Activated T-helper 17 cell treated with anti-CD3 and anti-CD28 coated beads, Interleukin-2, amount 50 U/mL, for 72 hours (primary cell): ENCODE results near the gene EGFR. TPM values are rescaled to one million over a fixed set of nuclear protein-coding genes. Genes with fewer than 3 reads are reported as not detected.

ENCODE experiments used
- ATAC-seq: fragments of 150-1000 bp; cut with Tn5 transposase; replicated peaks from 2 replicates; pipeline ENCODE4 v1.10.0; 2021; ENCODE audit warnings: mild to moderate bottlenecking, moderate library complexity
- H3K27ac Mint-ChIP-seq: one replicate; pipeline ENCODE4 v1.8.0; 2022; ENCODE audit warnings: mixed read lengths
- H3K27me3 Mint-ChIP-seq: one replicate; pipeline ENCODE4 v1.8.0; 2022; ENCODE audit warnings: mixed read lengths
- H3K36me3 Mint-ChIP-seq: one replicate; pipeline ENCODE4 v1.8.0; 2022; ENCODE audit warnings: low read depth, mild to moderate bottlenecking, mixed read lengths
- H3K4me1 Mint-ChIP-seq: one replicate; pipeline ENCODE4 v1.8.0; 2022; ENCODE audit warnings: mixed read lengths
- H3K4me3 Mint-ChIP-seq: one replicate; pipeline ENCODE4 v1.8.0; 2022; ENCODE audit warnings: mild to moderate bottlenecking, mixed read lengths
- H3K9me3 Mint-ChIP-seq: one replicate; pipeline ENCODE4 v1.8.0; 2022; ENCODE audit warnings: mixed read lengths
- total RNA-seq, 2 donors: library from RNA; stranded (reverse); gene quantifications; one replicate each; pipeline ENCODE4 v1.2.3, GENCODE V29; 2022

Gene EGFR
- total RNA-seq, 2 donors from 2014 or later, result 0.02 TPM; not detected in 1

DNA sequence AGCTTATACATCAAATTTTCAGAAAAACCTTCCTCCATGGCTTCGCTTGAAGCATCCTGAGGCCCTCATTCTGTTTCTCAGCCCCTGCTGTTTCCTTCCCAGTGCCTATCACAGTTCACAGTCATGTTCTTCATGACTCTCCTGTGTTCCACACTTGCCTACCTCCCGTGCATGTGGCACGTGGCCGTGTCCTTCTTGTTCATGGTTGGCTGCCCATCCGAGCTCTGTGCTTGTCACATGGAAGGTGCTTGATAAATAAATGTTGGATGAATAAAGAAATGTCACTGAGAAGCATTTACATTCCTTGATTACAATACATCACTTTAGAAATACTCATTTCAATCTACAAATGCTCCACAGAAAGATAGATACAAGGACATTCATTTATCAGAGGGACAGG lies 23.7 kb upstream of the EGFR start:
- H3K9me3 Mint-ChIP-seq, result peaks cover 3% of the 10 kb centered on the region
- H3K4me3 Mint-ChIP-seq, result peak overlapping the region; percentile 31
- H3K27ac Mint-ChIP-seq, result peak overlapping the region; percentile 72
- no peaks in the 10 kb centered on the region for H3K36me3 Mint-ChIP-seq
- H3K4me1 Mint-ChIP-seq, result peaks cover 22% of the 10 kb centered on the region
- no peak for ATAC-seq
- H3K27me3 Mint-ChIP-seq, result peaks cover 13% of the 10 kb centered on the region

DNA sequence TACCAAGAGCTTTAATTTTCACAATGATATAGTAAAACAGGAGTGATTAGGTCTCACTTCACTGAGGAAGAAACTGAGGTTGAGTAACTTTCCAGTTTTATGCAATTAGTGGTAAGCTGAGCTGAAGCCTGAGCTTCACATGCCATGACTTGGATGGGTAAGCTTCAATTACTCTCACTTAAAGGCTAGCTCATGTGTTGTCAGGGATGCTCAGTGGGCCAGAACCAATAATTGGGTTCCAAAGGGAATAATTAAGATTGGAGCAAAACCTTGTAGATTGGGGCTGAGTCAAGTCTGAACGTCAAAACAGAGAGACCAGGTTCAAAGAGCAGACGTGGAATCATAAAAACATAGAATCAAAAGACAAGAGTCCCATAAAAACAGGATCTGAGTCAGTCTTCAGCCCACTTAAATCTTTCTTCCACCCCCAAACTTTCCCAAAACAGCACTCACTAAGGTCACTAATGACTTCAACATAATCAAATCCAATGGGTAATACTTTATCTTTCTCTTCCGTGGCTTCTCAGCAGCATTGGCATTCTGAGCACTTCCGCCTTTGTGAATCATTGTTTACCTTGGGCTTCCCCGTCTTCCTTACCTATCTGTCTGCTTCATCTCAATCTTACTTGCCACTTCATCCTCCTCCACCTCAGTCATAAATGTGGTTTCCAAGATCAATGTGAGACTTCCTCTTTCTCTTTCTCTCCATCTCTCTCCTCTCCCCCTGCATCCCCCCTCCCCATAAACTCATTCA lies 23.0 kb upstream of the EGFR start:
- Mint-ChIP-seq H3K4me1 (peaks cover 22% of the 10 kb centered on the region), H3K4me3 (peak overlapping the region; percentile 31), H3K9me3 (peaks cover 3% of the 10 kb centered on the region), H3K27me3 (peaks cover 7% of the 10 kb centered on the region), H3K36me3 (no peaks in the 10 kb centered on the region), H3K27ac (peak overlapping the region; percentile 72)
- ATAC-seq, result peak; percentile 93

DNA sequence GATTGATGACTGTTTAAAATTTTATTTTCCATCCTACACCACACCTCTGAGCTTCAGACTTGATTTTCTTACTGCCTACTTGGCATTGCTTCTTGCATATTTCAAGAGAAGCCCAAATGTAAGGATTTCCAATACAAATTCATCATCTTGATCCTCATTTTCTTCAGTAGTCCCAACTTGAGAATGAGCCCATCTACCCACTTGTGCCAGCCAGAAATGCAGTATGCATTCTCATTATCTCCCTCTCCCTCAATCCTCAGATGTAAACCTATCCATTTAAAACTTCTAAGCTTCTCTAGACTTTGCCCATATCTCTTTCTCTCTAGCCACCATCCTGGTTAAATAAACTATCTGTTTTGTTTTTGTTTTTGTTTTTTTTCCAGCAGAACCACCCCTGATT lies 22.4 kb upstream of the EGFR start:
- Mint-ChIP-seq H3K27ac (peak overlapping the region; percentile 72), H3K9me3 (no peaks in the 10 kb centered on the region), H3K27me3 (peaks cover 3% of the 10 kb centered on the region), H3K4me3 (peak overlapping the region; percentile 31), H3K4me1 (peaks cover 22% of the 10 kb centered on the region), H3K36me3 (no peaks in the 10 kb centered on the region)
- no peak for ATAC-seq

DNA sequence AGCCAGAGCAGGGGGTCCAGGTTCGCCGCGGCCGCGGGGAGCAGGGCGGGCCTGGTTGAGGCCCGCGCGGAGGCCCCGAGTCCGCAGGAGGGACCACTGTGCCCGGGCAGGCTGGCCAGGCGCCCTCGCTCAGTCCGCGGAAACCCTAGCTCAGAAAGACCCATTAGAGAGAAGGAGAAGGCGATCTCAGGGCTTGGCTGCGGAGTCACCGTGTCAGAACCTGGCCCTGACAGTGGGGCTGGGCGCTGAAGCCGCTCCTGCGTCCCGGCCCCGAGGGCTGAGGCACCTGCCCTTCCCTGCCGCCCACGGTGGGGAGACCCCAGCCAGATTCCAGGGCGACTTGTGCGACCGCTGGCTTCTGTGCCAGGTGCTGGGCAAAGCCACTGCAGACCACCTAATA lies 14.2 kb upstream of the EGFR start:
- no peaks in the 10 kb centered on the region for H3K9me3 Mint-ChIP-seq
- no peak for ATAC-seq

DNA sequence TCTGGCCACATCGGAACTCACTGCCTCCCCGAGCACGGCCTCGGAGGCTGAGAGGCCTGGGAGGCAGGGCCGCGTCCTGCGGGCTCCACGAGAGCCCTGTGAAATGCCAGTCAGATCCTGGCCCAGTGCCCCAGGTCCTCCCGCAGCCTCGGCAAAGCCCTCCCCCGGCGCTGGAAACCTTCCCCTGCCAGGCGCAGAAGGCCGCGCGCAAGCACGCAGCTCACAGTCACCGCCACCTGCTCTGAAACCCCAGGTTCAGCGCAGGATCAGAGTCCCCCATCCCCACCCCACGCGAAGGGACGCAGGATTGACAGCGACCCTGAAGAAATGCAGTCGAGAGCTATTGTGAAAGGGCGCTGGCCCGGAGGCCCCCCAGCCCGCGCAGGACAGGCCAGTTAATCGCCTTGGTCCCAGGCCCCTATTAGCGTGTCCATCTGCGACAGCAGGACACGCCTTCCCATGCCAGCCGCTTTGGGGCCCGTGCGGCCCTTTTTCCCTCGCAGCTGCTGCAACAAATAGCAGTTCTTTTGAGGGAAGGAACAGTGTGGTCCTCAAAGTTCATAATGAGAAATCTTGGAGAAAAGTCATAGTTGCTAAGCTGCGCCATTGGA lies 13.5 kb upstream of the EGFR start:
- H3K9me3 Mint-ChIP-seq, result no peaks in the 10 kb centered on the region
- H3K27me3 Mint-ChIP-seq, result peaks cover 20% of the 10 kb centered on the region
- H3K36me3 Mint-ChIP-seq, result no peaks in the 10 kb centered on the region
- H3K27ac Mint-ChIP-seq, result no peak overlapping the region
- no peak for ATAC-seq
- H3K4me3 Mint-ChIP-seq, result no peak overlapping the region
- no peaks in the 10 kb centered on the region for H3K4me1 Mint-ChIP-seq

More for the DNA sequence above, 14.2 kb upstream of the EGFR start:
- Mint-ChIP-seq H3K4me3 (no peak overlapping the region), H3K36me3 (no peaks in the 10 kb centered on the region), H3K27me3 (peaks cover 23% of the 10 kb centered on the region), H3K4me1 (no peaks in the 10 kb centered on the region), H3K27ac (no peak overlapping the region)

DNA sequence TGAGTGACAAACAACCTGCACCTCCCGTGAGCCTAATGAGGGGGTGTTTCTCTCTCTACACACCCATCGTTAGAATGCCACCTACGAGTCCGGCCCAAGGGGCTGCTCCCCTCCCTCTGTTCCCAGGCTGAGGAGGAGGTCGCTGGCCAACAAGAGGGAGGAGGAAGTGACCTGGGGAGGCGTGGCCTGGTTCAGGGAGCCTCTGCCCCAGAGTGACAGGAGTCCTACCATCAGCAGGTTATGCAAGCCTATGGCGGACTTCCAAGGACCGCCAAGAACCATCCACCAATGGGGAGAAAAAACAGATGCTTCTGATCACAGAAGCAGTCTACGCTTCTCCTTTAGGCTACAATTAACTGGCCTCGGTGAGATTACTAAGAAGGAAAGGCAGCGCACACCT lies 12.3 kb upstream of the EGFR start:
- Mint-ChIP-seq H3K4me1 (no peaks in the 10 kb centered on the region), H3K9me3 (no peaks in the 10 kb centered on the region), H3K27me3 (peaks cover 24% of the 10 kb centered on the region), H3K27ac (no peak overlapping the region), H3K36me3 (no peaks in the 10 kb centered on the region), H3K4me3 (no peak overlapping the region)
- no peak for ATAC-seq

DNA sequence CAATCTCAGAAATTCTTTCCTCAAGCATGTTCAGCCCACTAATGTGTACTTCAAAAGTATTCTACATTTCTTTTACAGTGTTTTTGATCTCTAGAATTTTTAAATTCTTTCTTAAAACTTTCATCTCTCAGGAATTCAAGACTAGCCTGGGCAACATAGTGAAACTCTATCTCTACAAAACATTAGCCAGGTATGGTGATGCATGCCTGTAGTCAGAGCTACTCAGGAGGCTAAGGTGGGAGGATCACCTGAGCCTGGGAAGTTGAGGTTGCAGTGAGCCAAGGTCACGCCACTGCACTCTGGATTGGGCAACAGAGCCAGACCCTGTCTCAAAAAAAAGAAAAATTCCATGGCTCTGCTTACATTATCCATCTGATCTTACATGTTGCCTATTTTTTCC lies 5.0 kb upstream of the EGFR start:
- H3K27ac Mint-ChIP-seq, result no peak overlapping the region
- no peak overlapping the region for H3K4me3 Mint-ChIP-seq
- no peaks in the 10 kb centered on the region for H3K36me3 Mint-ChIP-seq
- no peaks in the 10 kb centered on the region for H3K4me1 Mint-ChIP-seq
- no peak for ATAC-seq
- peaks cover 42% of the 10 kb centered on the region for H3K27me3 Mint-ChIP-seq
- no peaks in the 10 kb centered on the region for H3K9me3 Mint-ChIP-seq

DNA sequence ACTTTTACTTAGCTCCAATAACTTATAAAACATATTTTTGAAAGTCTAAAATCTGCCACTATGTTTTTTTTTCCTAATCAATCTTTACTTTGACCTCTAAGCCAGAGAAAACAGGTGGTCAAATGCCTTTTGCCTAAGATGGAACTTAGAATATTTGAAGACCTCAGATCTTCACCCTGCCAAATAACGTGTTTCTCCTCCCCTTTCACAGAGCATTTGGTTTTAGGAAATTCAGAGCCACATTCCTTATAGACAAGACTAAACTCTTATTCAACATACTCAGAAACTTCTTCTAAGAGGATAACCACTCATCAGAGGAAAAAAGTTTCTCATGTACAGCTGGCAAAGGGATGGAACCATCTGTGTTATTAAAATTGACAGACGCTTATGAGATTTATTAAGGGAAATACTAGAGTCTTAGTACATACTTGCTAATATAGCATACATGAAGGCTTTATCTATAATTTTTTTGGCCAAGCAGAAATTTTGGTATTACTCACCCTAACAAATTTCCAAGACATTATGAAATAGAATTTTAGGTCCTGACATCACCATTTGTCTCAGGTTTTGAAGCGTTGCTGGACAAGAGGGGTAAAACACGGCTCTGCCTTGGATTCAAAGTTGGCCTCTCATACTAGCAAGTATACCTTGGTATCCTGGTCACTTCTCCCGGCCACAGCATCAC lies 2.6 kb upstream of the EGFR start:
- H3K27me3 Mint-ChIP-seq, result peaks cover 41% of the 10 kb centered on the region
- no peak for ATAC-seq
- H3K4me1 Mint-ChIP-seq, result no peaks in the 10 kb centered on the region
- H3K36me3 Mint-ChIP-seq, result no peaks in the 10 kb centered on the region
- no peak overlapping the region for H3K4me3 Mint-ChIP-seq
- H3K27ac Mint-ChIP-seq, result no peak overlapping the region
- H3K9me3 Mint-ChIP-seq, result no peaks in the 10 kb centered on the region

DNA sequence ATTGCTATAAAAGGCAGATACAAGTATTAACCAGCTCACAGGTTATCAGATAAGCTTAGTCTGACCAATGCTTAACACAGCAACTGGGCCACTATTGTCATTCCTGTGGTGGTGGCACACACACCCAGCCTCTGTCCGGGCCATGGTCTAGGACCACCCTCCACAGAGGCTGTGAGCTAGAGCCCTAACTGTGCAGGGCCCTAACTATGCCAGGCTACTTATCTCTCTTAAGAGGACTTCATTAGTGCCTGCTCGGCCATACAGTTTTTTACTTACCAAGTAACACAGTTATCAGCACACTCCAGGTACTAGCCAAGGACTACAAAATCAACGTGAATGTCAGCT lies 2.1 kb upstream of the EGFR start:
- no peak for ATAC-seq
- Mint-ChIP-seq H3K27ac (no peak overlapping the region), H3K36me3 (no peaks in the 10 kb centered on the region), H3K27me3 (peaks cover 46% of the 10 kb centered on the region), H3K4me3 (no peak overlapping the region), H3K9me3 (no peaks in the 10 kb centered on the region), H3K4me1 (no peaks in the 10 kb centered on the region)

DNA sequence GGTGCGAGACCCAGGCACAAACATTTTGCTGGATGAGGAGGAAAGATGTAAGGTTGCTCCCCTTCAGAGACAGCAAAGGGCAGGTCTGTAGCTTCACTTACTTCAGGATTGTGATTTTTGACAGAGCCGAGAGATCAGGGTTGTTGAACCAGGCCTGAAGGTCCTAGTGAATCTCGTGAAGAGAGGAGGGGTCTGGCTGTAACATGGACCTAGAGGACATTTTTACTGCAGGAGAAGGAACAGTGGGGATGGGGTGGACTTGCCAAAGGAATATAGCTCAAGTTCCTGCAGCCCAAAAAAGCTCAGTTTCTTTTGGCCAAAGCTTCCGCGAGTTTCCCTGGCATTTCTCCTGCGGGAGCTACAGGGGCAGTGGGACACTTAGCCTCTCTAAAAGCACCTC lies 976 bp upstream of the EGFR start:
- Mint-ChIP-seq H3K9me3 (no peaks in the 10 kb centered on the region), H3K27ac (no peak overlapping the region), H3K36me3 (no peaks in the 10 kb centered on the region), H3K4me3 (no peak overlapping the region), H3K4me1 (no peaks in the 10 kb centered on the region), H3K27me3 (peaks cover 55% of the 10 kb centered on the region)
- ATAC-seq, result no peak

DNA sequence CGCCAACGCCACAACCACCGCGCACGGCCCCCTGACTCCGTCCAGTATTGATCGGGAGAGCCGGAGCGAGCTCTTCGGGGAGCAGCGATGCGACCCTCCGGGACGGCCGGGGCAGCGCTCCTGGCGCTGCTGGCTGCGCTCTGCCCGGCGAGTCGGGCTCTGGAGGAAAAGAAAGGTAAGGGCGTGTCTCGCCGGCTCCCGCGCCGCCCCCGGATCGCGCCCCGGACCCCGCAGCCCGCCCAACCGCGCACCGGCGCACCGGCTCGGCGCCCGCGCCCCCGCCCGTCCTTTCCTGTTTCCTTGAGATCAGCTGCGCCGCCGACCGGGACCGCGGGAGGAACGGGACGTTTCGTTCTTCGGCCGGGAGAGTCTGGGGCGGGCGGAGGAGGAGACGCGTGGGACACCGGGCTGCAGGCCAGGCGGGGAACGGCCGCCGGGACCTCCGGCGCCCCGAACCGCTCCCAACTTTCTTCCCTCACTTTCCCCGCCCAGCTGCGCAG lies 424 bp downstream of the EGFR start:
- H3K4me3 Mint-ChIP-seq, result no peak overlapping the region
- no peak overlapping the region for H3K27ac Mint-ChIP-seq
- H3K27me3 Mint-ChIP-seq, result peaks cover 50% of the 10 kb centered on the region
- no peaks in the 10 kb centered on the region for H3K36me3 Mint-ChIP-seq
- ATAC-seq, result no peak
- H3K4me1 Mint-ChIP-seq, result no peaks in the 10 kb centered on the region
- H3K9me3 Mint-ChIP-seq, result no peaks in the 10 kb centered on the region

DNA sequence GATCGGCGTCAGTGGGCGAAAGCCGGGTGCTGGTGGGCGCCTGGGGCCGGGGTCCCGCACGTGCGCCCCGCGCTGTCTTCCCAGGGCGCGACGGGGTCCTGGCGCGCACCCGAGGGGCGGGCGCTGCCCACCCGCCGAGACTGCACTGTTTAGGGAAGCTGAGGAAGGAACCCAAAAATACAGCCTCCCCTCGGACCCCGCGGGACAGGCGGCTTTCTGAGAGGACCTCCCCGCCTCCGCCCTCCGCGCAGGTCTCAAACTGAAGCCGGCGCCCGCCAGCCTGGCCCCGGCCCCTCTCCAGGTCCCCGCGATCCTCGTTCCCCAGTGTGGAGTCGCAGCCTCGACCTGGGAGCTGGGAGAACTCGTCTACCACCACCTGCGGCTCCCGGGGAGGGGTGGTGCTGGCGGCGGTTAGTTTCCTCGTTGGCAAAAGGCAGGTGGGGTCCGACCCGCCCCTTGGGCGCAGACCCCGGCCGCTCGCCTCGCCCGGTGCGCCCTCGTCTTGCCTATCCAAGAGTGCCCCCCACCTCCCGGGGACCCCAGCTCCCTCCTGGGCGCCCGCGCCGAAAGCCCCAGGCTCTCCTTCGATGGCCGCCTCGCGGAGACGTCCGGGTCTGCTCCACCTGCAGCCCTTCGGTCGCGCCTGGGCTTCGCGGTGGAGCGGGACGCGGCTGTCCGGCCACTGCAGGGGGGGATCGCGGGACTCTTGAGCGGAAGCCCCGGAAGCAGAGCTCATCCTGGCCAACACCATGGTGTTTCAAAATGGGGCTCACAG lies 1.1 kb downstream of the EGFR start:
- Mint-ChIP-seq H3K36me3 (no peaks in the 10 kb centered on the region), H3K27ac (no peak overlapping the region), H3K9me3 (no peaks in the 10 kb centered on the region), H3K4me1 (no peaks in the 10 kb centered on the region), H3K4me3 (peak overlapping the region; percentile 7), H3K27me3 (peaks cover 48% of the 10 kb centered on the region)
- ATAC-seq, result no peak

DNA sequence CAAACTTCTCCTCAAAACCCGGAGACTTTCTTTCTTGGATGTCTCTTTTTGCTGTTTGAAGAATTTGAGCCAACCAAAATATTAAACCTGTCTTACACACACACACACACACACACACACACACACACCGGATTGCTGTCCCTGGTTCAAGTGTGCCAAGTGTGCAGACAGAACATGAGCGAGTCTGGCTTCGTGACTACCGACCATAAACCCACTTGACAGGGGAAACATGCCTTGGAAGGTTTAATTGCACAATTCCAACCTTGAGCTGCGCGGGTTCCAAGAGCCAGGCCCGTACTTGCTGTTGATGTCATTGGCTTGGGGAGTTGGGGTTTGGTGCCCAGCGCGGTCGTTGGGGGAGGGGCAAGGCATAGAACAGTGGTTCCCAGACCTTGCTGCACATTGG lies 1.7 kb downstream of the EGFR start:
- peak overlapping the region; percentile 7 for H3K4me3 Mint-ChIP-seq
- ATAC-seq, result no peak
- H3K27ac Mint-ChIP-seq, result no peak overlapping the region
- peaks cover 48% of the 10 kb centered on the region for H3K27me3 Mint-ChIP-seq
- no peaks in the 10 kb centered on the region for H3K9me3 Mint-ChIP-seq
- H3K4me1 Mint-ChIP-seq, result no peaks in the 10 kb centered on the region
- H3K36me3 Mint-ChIP-seq, result no peaks in the 10 kb centered on the region

DNA sequence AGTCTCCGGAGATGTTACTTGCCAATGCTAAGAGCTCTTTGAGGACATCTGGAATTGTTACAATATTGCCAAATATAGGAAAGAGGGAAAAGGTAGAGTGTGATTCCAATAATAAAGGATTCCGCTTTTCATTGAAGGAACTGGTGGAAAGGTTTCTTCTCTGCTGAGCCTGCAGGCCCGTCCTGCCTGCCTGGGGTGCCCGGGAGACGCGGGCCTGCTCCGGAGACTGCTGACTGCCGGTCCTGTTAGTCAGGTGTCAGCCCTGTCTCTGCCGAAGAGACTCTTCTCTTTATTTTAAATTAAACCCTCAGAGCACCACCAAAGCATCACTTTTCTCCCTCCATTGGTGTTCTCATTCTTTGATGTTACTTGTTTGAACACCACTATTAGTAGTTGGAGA lies 2.2 kb downstream of the EGFR start:
- Mint-ChIP-seq H3K36me3 (no peaks in the 10 kb centered on the region), H3K4me1 (no peaks in the 10 kb centered on the region), H3K4me3 (no peak overlapping the region), H3K9me3 (no peaks in the 10 kb centered on the region), H3K27me3 (peaks cover 45% of the 10 kb centered on the region), H3K27ac (no peak overlapping the region)
- no peak for ATAC-seq
